ENCODE measurements around the gene CACNA1E.

DNA sequence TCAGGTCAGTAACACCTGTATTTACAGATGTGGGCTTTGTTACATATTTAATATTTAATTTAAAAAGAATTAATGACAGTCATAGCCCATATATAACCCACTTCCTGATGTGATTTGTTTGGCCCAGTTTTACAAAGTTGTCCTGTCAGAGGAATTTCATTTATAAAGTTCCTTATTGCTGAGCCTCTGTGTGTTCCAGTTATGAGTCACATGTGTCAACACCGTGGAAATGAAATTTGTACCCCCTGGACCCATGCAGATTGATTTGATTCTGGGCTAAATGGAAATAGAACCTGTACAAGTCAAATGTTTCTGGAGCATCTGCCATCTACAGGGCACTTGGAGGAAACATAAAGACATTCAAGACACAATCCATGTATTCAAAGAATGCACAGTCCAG, 149.2 kb downstream of the CACNA1E start:
- TF ChIP-seq, protein P1, sequence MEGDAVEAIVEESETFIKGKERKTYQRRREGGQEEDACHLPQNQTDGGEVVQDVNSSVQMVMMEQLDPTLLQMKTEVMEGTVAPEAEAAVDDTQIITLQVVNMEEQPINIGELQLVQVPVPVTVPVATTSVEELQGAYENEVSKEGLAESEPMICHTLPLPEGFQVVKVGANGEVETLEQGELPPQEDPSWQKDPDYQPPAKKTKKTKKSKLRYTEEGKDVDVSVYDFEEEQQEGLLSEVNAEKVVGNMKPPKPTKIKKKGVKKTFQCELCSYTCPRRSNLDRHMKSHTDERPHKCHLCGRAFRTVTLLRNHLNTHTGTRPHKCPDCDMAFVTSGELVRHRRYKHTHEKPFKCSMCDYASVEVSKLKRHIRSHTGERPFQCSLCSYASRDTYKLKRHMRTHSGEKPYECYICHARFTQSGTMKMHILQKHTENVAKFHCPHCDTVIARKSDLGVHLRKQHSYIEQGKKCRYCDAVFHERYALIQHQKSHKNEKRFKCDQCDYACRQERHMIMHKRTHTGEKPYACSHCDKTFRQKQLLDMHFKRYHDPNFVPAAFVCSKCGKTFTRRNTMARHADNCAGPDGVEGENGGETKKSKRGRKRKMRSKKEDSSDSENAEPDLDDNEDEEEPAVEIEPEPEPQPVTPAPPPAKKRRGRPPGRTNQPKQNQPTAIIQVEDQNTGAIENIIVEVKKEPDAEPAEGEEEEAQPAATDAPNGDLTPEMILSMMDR (IDR thresholded peaks at IDR 0.05 in 4 of 5, conservative IDR thresholded peaks at IDR 0.05 in 1 of 5) = no peak
- TF ChIP-seq POLR2A (IDR thresholded peaks at IDR 0.05) = no peak

Data from gastrocnemius medialis (tissue), 4 donors.